HepG2 (cell line): ENCODE measurements around the gene HSPA1A. TPM values are rescaled to one million over a fixed set of nuclear protein-coding genes. Genes with fewer than 3 reads are reported as not detected.

ENCODE experiments used
- POLR2AphosphoS2 ChIP-seq: IDR thresholded peaks from 2 replicates; pipeline ENCODE4 v1.6.1; 2011; ENCODE audit warnings: low read depth, low read length, improper control_type of control experiment
- ZNF143 ChIP-seq: sonication (generic); formaldehyde crosslinking; IDR thresholded peaks from 2 replicates; pipeline ENCODE4 v1.4.0; 2020; ENCODE audit warnings: missing genetic modification reagents
- ZNF343 ChIP-seq: sonication (generic); formaldehyde crosslinking; IDR thresholded peaks from 2 replicates; pipeline ENCODE4 v1.4.0; 2020; ENCODE audit warnings: mild to moderate bottlenecking, missing genetic modification reagents
- ZNF441 ChIP-seq: sonication (generic); formaldehyde crosslinking; IDR thresholded peaks from 2 replicates; pipeline ENCODE4 v1.7.0; 2021; ENCODE audit warnings: missing genetic modification reagents, borderline replicate concordance
- ZZZ3 ChIP-seq: sonication (generic); formaldehyde crosslinking; IDR thresholded peaks from 2 replicates; pipeline ENCODE4 v1.4.0; 2020; ENCODE audit warnings: missing genetic modification reagents, mild to moderate bottlenecking, borderline replicate concordance
- polyA plus RNA-seq, 8 experiments: library from polyadenylated mRNA; depleted of rRNA in 3 of 8; stranded (reverse) in 7 of 8; unstranded in 1 of 8; fragments of >200 nt; fragmentation: Illumina TruSeq in 4 of 8; extraction: Trizol in 4 of 8; gene quantifications; 2 replicates each; pipeline versions ENCODE4 v1.2.1 to v1.2.3, GENCODE V29; 2011 to 2016; ENCODE audit warnings: low read depth in 4 of 8, missing spikeins in 1 of 8, mixed read lengths in 1 of 8; ENCODE audit not compliant: insufficient read depth in 1 of 8
- total RNA-seq, 5 experiments: library from RNA; depleted of rRNA; stranded (reverse); fragments of >200 nt; fragmentation: Illumina TruSeq; extraction: Trizol; gene quantifications; 2 replicates each; pipeline ENCODE4 v1.2.3, GENCODE V29; 2016; ENCODE audit warnings: low read depth in 1 of 5
- TF ChIP-seq, protein P1 (sequence below): sonication (generic); formaldehyde crosslinking; IDR thresholded peaks from 2 replicates; pipeline ENCODE4 v1.5.1; 2020; ENCODE audit warnings: missing genetic modification reagents, mild to moderate bottlenecking, borderline replicate concordance
- TF ChIP-seq, protein P2 (sequence below): IDR thresholded peaks from 2 replicates; pipeline ENCODE4 v1.6.1; 2012; ENCODE audit warnings: low read depth, low read length, improper control_type of control experiment
- TF ChIP-seq, protein P3 (sequence below): sonication (generic); formaldehyde crosslinking; IDR thresholded peaks from 2 replicates; pipeline ENCODE4 v1.5.0; 2020; ENCODE audit warnings: mild to moderate bottlenecking, missing genetic modification reagents
- TF ChIP-seq, protein P4 (sequence below): IDR thresholded peaks from 2 replicates; pipeline ENCODE4 v1.6.1; 2016; ENCODE audit warnings: low read depth, borderline replicate concordance
- TF ChIP-seq, protein P5 (sequence below): sonication (generic); formaldehyde crosslinking; IDR thresholded peaks from 2 replicates; pipeline ENCODE4 v1.5.0; 2020; ENCODE audit warnings: mild to moderate bottlenecking, missing genetic modification reagents, borderline replicate concordance
- TF ChIP-seq, protein P6 (sequence below): sonication (generic); formaldehyde crosslinking; IDR thresholded peaks from 2 replicates; pipeline ENCODE4 v1.4.0; 2020; ENCODE audit warnings: missing genetic modification reagents

HSPA1A gene
- total and polyA plus RNA-seq, 2 of the 13 experiments (the other 11 are each of a cell fraction or from before 2014, with no cell fraction given) = 44.5 to 85.0 TPM

DNA sequence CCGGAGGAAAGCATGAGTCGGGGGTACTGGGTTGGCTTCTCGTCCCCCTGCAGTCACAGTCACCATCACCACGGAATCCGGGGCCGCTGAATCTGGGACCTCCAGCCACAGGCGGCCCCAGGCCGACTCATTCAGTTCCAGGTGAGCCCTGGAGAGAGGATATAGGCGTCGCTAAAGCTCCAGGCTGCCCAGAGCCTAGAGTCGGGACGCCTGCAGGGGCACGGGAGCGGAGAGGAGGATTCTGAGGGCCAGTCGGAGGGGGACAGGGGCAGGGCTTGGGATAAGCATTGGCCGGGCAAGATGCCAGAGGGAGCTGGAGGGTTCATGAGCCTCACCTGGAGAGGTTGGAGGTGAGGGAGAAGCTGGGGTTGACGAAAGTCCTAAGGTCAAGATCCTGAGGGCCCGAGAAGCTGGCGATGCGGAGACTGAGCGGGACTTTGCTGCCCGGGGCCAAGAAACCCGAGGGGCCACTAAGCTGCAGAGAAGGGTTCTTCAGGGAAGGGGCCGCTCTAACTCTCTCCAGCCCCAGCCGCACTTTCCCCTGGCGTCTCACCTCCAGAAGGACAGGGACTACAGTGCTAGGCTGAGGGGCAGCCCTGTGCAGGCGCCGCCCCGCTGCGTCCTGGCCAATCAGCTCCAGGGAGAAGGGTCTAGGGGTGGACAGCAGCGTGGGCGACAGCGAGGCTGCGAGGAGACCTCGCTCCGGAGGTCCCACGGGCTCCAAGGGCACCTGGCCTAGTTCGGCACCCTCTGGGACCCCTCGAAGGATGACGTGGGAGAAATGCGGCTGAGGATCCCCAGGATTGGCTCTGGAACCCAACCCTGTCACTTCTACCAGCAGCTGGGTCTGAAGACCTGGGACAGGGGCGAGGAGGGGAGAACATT lies 49.2 kb upstream of the HSPA1A start (continued):
- TF ChIP-seq, protein P1, sequence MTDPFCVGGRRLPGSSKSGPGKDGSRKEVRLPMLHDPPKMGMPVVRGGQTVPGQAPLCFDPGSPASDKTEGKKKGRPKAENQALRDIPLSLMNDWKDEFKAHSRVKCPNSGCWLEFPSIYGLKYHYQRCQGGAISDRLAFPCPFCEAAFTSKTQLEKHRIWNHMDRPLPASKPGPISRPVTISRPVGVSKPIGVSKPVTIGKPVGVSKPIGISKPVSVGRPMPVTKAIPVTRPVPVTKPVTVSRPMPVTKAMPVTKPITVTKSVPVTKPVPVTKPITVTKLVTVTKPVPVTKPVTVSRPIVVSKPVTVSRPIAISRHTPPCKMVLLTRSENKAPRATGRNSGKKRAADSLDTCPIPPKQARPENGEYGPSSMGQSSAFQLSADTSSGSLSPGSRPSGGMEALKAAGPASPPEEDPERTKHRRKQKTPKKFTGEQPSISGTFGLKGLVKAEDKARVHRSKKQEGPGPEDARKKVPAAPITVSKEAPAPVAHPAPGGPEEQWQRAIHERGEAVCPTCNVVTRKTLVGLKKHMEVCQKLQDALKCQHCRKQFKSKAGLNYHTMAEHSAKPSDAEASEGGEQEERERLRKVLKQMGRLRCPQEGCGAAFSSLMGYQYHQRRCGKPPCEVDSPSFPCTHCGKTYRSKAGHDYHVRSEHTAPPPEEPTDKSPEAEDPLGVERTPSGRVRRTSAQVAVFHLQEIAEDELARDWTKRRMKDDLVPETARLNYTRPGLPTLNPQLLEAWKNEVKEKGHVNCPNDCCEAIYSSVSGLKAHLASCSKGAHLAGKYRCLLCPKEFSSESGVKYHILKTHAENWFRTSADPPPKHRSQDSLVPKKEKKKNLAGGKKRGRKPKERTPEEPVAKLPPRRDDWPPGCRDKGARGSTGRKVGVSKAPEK = no peak; the same call in 1 of the 2 replicates
- TF ChIP-seq, protein P2, sequence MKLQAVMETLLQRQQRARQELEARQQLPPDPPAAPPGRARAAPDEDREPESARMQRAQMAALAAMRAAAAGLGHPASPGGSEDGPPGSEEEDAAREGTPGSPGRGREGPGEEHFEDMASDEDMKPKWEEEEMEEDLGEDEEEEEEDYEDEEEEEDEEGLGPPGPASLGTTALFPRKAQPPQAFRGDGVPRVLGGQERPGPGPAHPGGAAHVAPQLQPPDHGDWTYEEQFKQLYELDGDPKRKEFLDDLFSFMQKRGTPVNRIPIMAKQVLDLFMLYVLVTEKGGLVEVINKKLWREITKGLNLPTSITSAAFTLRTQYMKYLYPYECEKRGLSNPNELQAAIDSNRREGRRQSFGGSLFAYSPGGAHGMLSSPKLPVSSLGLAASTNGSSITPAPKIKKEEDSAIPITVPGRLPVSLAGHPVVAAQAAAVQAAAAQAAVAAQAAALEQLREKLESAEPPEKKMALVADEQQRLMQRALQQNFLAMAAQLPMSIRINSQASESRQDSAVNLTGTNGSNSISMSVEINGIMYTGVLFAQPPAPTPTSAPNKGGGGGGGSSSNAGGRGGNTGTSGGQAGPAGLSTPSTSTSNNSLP = no peak
- TF ChIP-seq ZNF343 = no peak
- no peak for TF ChIP-seq ZNF143 (CRISPR knock-in tag)
- TF ChIP-seq POLR2AphosphoS2 = no peak
- TF ChIP-seq, protein P3, sequence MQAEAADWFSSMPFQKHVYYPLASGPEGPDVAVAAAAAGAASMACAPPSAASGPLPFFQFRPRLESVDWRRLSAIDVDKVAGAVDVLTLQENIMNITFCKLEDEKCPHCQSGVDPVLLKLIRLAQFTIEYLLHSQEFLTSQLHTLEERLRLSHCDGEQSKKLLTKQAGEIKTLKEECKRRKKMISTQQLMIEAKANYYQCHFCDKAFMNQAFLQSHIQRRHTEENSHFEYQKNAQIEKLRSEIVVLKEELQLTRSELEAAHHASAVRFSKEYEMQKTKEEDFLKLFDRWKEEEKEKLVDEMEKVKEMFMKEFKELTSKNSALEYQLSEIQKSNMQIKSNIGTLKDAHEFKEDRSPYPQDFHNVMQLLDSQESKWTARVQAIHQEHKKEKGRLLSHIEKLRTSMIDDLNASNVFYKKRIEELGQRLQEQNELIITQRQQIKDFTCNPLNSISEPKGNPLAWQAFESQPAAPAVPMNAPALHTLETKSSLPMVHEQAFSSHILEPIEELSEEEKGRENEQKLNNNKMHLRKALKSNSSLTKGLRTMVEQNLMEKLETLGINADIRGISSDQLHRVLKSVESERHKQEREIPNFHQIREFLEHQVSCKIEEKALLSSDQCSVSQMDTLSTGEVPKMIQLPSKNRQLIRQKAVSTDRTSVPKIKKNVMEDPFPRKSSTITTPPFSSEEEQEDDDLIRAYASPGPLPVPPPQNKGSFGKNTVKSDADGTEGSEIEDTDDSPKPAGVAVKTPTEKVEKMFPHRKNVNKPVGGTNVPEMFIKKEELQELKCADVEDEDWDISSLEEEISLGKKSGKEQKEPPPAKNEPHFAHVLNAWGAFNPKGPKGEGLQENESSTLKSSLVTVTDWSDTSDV = no peak
- TF ChIP-seq, protein P4, sequence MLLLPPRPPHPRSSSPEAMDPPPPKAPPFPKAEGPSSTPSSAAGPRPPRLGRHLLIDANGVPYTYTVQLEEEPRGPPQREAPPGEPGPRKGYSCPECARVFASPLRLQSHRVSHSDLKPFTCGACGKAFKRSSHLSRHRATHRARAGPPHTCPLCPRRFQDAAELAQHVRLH = no peak
- TF ChIP-seq ZNF441 = peak; percentile 79
- TF ChIP-seq, protein P5, sequence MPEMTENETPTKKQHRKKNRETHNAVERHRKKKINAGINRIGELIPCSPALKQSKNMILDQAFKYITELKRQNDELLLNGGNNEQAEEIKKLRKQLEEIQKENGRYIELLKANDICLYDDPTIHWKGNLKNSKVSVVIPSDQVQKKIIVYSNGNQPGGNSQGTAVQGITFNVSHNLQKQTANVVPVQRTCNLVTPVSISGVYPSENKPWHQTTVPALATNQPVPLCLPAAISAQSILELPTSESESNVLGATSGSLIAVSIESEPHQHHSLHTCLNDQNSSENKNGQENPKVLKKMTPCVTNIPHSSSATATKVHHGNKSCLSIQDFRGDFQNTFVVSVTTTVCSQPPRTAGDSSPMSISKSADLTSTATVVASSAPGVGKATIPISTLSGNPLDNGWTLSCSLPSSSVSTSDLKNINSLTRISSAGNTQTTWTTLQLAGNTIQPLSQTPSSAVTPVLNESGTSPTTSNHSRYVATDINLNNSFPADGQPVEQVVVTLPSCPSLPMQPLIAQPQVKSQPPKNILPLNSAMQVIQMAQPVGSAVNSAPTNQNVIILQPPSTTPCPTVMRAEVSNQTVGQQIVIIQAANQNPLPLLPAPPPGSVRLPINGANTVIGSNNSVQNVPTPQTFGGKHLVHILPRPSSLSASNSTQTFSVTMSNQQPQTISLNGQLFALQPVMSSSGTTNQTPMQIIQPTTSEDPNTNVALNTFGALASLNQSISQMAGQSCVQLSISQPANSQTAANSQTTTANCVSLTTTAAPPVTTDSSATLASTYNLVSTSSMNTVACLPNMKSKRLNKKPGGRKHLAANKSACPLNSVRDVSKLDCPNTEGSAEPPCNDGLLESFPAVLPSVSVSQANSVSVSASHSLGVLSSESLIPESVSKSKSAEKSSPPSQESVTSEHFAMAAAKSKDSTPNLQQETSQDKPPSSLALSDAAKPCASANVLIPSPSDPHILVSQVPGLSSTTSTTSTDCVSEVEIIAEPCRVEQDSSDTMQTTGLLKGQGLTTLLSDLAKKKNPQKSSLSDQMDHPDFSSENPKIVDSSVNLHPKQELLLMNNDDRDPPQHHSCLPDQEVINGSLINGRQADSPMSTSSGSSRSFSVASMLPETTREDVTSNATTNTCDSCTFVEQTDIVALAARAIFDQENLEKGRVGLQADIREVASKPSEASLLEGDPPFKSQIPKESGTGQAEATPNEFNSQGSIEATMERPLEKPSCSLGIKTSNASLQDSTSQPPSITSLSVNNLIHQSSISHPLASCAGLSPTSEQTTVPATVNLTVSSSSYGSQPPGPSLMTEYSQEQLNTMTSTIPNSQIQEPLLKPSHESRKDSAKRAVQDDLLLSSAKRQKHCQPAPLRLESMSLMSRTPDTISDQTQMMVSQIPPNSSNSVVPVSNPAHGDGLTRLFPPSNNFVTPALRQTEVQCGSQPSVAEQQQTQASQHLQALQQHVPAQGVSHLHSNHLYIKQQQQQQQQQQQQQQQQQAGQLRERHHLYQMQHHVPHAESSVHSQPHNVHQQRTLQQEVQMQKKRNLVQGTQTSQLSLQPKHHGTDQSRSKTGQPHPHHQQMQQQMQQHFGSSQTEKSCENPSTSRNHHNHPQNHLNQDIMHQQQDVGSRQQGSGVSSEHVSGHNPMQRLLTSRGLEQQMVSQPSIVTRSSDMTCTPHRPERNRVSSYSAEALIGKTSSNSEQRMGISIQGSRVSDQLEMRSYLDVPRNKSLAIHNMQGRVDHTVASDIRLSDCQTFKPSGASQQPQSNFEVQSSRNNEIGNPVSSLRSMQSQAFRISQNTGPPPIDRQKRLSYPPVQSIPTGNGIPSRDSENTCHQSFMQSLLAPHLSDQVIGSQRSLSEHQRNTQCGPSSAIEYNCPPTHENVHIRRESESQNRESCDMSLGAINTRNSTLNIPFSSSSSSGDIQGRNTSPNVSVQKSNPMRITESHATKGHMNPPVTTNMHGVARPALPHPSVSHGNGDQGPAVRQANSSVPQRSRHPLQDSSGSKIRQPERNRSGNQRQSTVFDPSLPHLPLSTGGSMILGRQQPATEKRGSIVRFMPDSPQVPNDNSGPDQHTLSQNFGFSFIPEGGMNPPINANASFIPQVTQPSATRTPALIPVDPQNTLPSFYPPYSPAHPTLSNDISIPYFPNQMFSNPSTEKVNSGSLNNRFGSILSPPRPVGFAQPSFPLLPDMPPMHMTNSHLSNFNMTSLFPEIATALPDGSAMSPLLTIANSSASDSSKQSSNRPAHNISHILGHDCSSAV (CRISPR knock-in tag) = no peak
- no peak for TF ChIP-seq ZZZ3 (CRISPR knock-in tag)
- TF ChIP-seq, protein P6, sequence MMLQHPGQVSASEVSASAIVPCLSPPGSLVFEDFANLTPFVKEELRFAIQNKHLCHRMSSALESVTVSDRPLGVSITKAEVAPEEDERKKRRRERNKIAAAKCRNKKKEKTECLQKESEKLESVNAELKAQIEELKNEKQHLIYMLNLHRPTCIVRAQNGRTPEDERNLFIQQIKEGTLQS (CRISPR knock-in tag) = no peak
